Chondrocyte (in vitro differentiated cells): ENCODE data around the gene MTHFD2L. TPM values are rescaled to one million over a fixed set of nuclear protein-coding genes. Genes with fewer than 3 reads are reported as not detected.
A peak's percentile ranks its signal among the peaks of the same experiment; 100 is the strongest.

Experiments used
- DNase-seq: peaks from one replicate; pipeline ENCODE4 v3.0.0; 2021; ENCODE audit warnings: mixed read lengths, low spot score
- H3K27ac Mint-ChIP-seq: one replicate; pipeline ENCODE4 v1.8.0; 2021; ENCODE audit warnings: mild to moderate bottlenecking, moderate library complexity, mixed read lengths; ENCODE audit not compliant: unreplicated experiment
- H3K27me3 Mint-ChIP-seq: 2 replicates; pipeline ENCODE4 v1.8.0; 2021; ENCODE audit warnings: low read depth, mixed read lengths
- H3K36me3 Mint-ChIP-seq: 2 replicates; pipeline ENCODE4 v1.8.0; 2021; ENCODE audit warnings: low read depth, mixed read lengths
- H3K4me1 Mint-ChIP-seq: 2 replicates; pipeline ENCODE4 v1.8.0; 2021; ENCODE audit warnings: low read depth, mild to moderate bottlenecking, mixed read lengths
- H3K4me3 Mint-ChIP-seq: one replicate; pipeline ENCODE4 v1.8.0; 2021; ENCODE audit warnings: mild to moderate bottlenecking, moderate library complexity, mixed read lengths; ENCODE audit not compliant: unreplicated experiment
- H3K9me3 Mint-ChIP-seq: 2 replicates; pipeline ENCODE4 v1.8.0; 2021; ENCODE audit warnings: low read depth, mixed read lengths
- total RNA-seq: library from RNA; stranded (reverse); gene quantifications from 3 replicates; pipeline ENCODE4 v1.2.1, GENCODE V29; 2021
- TF ChIP-seq, protein P1 (sequence below): fragments of 200-600 bp; sonication (generic); IDR thresholded peaks from 2 replicates; pipeline ENCODE4 v1.5.0; 2021; ENCODE audit warnings: antibody characterized with exemption, mild to moderate bottlenecking, moderate library complexity

MTHFD2L gene
- total RNA-seq, 1 donor from 2014 or later, result 6.6 TPM

- H3K36me3 Mint-ChIP-seq, result no peaks in the 10 kb centered on the region
- TF ChIP-seq, protein P1, sequence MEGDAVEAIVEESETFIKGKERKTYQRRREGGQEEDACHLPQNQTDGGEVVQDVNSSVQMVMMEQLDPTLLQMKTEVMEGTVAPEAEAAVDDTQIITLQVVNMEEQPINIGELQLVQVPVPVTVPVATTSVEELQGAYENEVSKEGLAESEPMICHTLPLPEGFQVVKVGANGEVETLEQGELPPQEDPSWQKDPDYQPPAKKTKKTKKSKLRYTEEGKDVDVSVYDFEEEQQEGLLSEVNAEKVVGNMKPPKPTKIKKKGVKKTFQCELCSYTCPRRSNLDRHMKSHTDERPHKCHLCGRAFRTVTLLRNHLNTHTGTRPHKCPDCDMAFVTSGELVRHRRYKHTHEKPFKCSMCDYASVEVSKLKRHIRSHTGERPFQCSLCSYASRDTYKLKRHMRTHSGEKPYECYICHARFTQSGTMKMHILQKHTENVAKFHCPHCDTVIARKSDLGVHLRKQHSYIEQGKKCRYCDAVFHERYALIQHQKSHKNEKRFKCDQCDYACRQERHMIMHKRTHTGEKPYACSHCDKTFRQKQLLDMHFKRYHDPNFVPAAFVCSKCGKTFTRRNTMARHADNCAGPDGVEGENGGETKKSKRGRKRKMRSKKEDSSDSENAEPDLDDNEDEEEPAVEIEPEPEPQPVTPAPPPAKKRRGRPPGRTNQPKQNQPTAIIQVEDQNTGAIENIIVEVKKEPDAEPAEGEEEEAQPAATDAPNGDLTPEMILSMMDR, result no peak
- H3K4me3 Mint-ChIP-seq, result no peak overlapping the region
- H3K27ac Mint-ChIP-seq, result peak overlapping the region; percentile 96
- peaks cover 58% of the 10 kb centered on the region for H3K4me1 Mint-ChIP-seq
- no peak for DNase-seq
- peaks cover 4% of the 10 kb centered on the region for H3K9me3 Mint-ChIP-seq
- no peaks in the 10 kb centered on the region for H3K27me3 Mint-ChIP-seq
Measured at GRCh38 chr4:74117024-74117534, 40.8 kb upstream of the MTHFD2L start.

- no peak for DNase-seq
- Mint-ChIP-seq H3K4me3 (no peak overlapping the region), H3K27me3 (no peaks in the 10 kb centered on the region), H3K9me3 (peaks cover 2% of the 10 kb centered on the region), H3K27ac (no peak overlapping the region), H3K4me1 (peaks cover 57% of the 10 kb centered on the region), H3K36me3 (no peaks in the 10 kb centered on the region)
- TF ChIP-seq, protein P1, result no peak
Measured at GRCh38 chr4:74118600-74119338, 39.1 kb upstream of the MTHFD2L start.

GRCh38 chr4:74120086-74120485 lies 37.8 kb upstream of the MTHFD2L start:
- Mint-ChIP-seq H3K27me3 (no peaks in the 10 kb centered on the region), H3K4me1 (peaks cover 44% of the 10 kb centered on the region), H3K27ac (no peak overlapping the region), H3K9me3 (no peaks in the 10 kb centered on the region), H3K36me3 (no peaks in the 10 kb centered on the region), H3K4me3 (no peak overlapping the region)
- DNase-seq, result no peak
- TF ChIP-seq, protein P1, result no peak

GRCh38 chr4:74121643-74122579 lies 36.0 kb upstream of the MTHFD2L start:
- no peaks in the 10 kb centered on the region for H3K9me3 Mint-ChIP-seq
- peaks cover 33% of the 10 kb centered on the region for H3K4me1 Mint-ChIP-seq
- no peak for DNase-seq
- H3K36me3 Mint-ChIP-seq, result no peaks in the 10 kb centered on the region
- TF ChIP-seq, protein P1, result no peak
- no peak overlapping the region for H3K27ac Mint-ChIP-seq
- H3K27me3 Mint-ChIP-seq, result no peaks in the 10 kb centered on the region
- no peak overlapping the region for H3K4me3 Mint-ChIP-seq

- Mint-ChIP-seq H3K9me3 (no peaks in the 10 kb centered on the region), H3K4me3 (no peak overlapping the region), H3K4me1 (peaks cover 23% of the 10 kb centered on the region), H3K27me3 (no peaks in the 10 kb centered on the region), H3K27ac (peak overlapping the region; percentile 72), H3K36me3 (no peaks in the 10 kb centered on the region)
- TF ChIP-seq, protein P1, result no peak
- no peak for DNase-seq
Measured at GRCh38 chr4:74123065-74123728, 34.7 kb upstream of the MTHFD2L start.
